OCI-LY7 (cell line): ENCODE results near the gene MPLKIP. TPM values are rescaled to one million over a fixed set of nuclear protein-coding genes. Genes with fewer than 3 reads are reported as not detected.

Experiments
- BruUV-seq: library from RNA; stranded (reverse); fragments of 400-500 nt; replicated peaks from 2 replicates; lab custom pipeline; 2021; lab: Mats Ljungman, UMichigan
- CTCF ChIA-PET: fragments of 300-600 bp; sonication (Branson Sonifier 250); formaldehyde crosslinking; loops from one replicate; lab custom pipeline; 2022; ENCODE audit warnings: antibody characterized with exemption; ENCODE audit not compliant: unreplicated experiment; lab: Charles Lee
- POLR2A ChIA-PET: fragments of 300-600 bp; sonication (Branson Sonifier 250); formaldehyde crosslinking; loops from one replicate; lab custom pipeline; 2022; ENCODE audit warnings: antibody characterized with exemption; lab: Charles Lee
- DNase-seq: peaks from one replicate; pipeline ENCODE4 v3.0.0-alpha.2; 2015; ENCODE audit warnings: low spot score
- H2AFZ ChIP-seq: fragments of 200-600 bp; sonication (generic), shearing (Covaris generic); 2 replicates; pipeline ENCODE4 v1.6.1; 2014; ENCODE audit warnings: mild to moderate bottlenecking, antibody characterized with exemption, low read length, moderate library complexity
- H3K27ac ChIP-seq: fragments of 200-600 bp; sonication (generic); 2 replicates; pipeline ENCODE4 v1.5.1; 2014; ENCODE audit warnings: mixed run types, low read depth, mild to moderate bottlenecking, moderate library complexity, low read length, inconsistent platforms; ENCODE audit not compliant: poor library complexity, severe bottlenecking
- H3K36me3 ChIP-seq: fragments of 200-600 bp; sonication (generic); 2 replicates; pipeline ENCODE4 v1.6.1; 2014; ENCODE audit warnings: mild to moderate bottlenecking, antibody characterized with exemption, low read length, moderate library complexity, mixed read lengths; ENCODE audit not compliant: insufficient read depth
- H3K4me1 ChIP-seq: fragments of 200-600 bp; sonication (generic); 2 replicates; pipeline ENCODE4 v1.5.1; 2014; ENCODE audit warnings: mild to moderate bottlenecking, low read length; ENCODE audit not compliant: insufficient read depth, poor library complexity, severe bottlenecking
- H3K4me2 ChIP-seq: fragments of 200-600 bp; sonication (generic); 2 replicates; pipeline ENCODE4 v1.6.1; 2014; ENCODE audit warnings: mild to moderate bottlenecking, low read length
- H3K4me3 ChIP-seq: fragments of 200-600 bp; sonication (generic); 2 replicates; pipeline ENCODE4 v1.5.1; 2014; ENCODE audit warnings: mild to moderate bottlenecking, low read depth, low read length; ENCODE audit not compliant: poor library complexity, severe bottlenecking
- H3K79me2 ChIP-seq: fragments of 200-600 bp; sonication (generic); 2 replicates; pipeline ENCODE4 v1.6.1; 2016; ENCODE audit warnings: low read depth, mild to moderate bottlenecking, low read length, moderate library complexity, mixed read lengths; ENCODE audit not compliant: insufficient read depth
- H3K9me2 ChIP-seq: fragments of 200-600 bp; sonication (generic); 2 replicates; pipeline ENCODE4 v1.6.1; 2016; ENCODE audit warnings: mild to moderate bottlenecking, low read length, mixed read lengths; ENCODE audit not compliant: insufficient read depth
- H3K9me3 ChIP-seq: fragments of 200-600 bp; sonication (generic); 2 replicates; pipeline ENCODE4 v1.6.1; 2014; ENCODE audit warnings: mild to moderate bottlenecking, mixed run types, low read length, mixed read lengths
- H4K20me1 ChIP-seq: fragments of 200-600 bp; sonication (generic); 2 replicates; pipeline ENCODE4 v1.6.1; 2014; ENCODE audit warnings: mild to moderate bottlenecking, antibody characterized with exemption, low read length, moderate library complexity, mixed read lengths; ENCODE audit not compliant: insufficient read depth
- CTCF ChIP-seq: fragments of 200-600 bp; sonication (generic); conservative IDR thresholded peaks from 2 replicates; pipeline ENCODE4 v1.5.1; 2014; ENCODE audit warnings: mild to moderate bottlenecking, antibody characterized with exemption, low read length, moderate library complexity, mixed read lengths
- EZH2phosphoT487 ChIP-seq: fragments of 200-600 bp; sonication (generic); IDR thresholded peaks from 2 replicates; pipeline ENCODE4 v1.6.1; 2018; ENCODE audit warnings: low read depth, borderline replicate concordance, mild to moderate bottlenecking, mixed run types, antibody characterized with exemption, low read length, moderate library complexity, mixed read lengths
- intact Hi-C: fragments of 100-400 bp; cut with micrococcal nuclease; formaldehyde crosslinking; loops from one replicate; pipeline ENCODE4 v1.10.0; 2022; ENCODE audit not compliant: unreplicated experiment
- total RNA-seq, 2 experiments: library from RNA; depleted of rRNA in 1 of 2; stranded (reverse); fragments of >200 nt in 1 of 2; shearing (Covaris generic) in 1 of 2; gene quantifications; 2 replicates each; pipeline ENCODE4 v1.2.3, GENCODE V29; 2014 to 2022

The MPLKIP gene
- total RNA-seq, 2 experiments from 2014 or later: 44.1 to 46.3 TPM

- H4K20me1 ChIP-seq: 0 out of 2 replicates have a peak, but pooled peaks cover 4% of the 10 kb centered on the region
- intact Hi-C loops: no loop called here
- CTCF ChIA-PET: no interaction called here
- H3K4me1 ChIP-seq: no peaks in the 10 kb centered on the region
- no TSS peak for BruUV-seq
- no peak overlapping the region for H3K27ac ChIP-seq
- POLR2A ChIA-PET: interaction anchor here (0.7 kb wide), 1 partner anchor 1010 kb away, joined by 3 read pairs; no protein-coding TSS in a partner anchor
- no peaks in the 10 kb centered on the region for H3K9me2 ChIP-seq
- no peaks in the 10 kb centered on the region for H3K79me2 ChIP-seq
- H2AFZ ChIP-seq: no peak overlapping the region
- H3K9me3 ChIP-seq: no peaks in the 10 kb centered on the region
- DNase-seq: no peak
- H3K4me2 ChIP-seq: no peak overlapping the region
- peaks cover 70% of the 10 kb centered on the region for H3K36me3 ChIP-seq
- TF ChIP-seq CTCF (no peak), EZH2phosphoT487 (no peak)
- H3K4me3 ChIP-seq: no peak overlapping the region
Measured at GRCh38 chr7:40095695-40096327, 38.6 kb downstream of the MPLKIP start.

- CTCF ChIA-PET: no interaction called here
- Histone ChIP-seq H3K4me2 (no peak overlapping the region), H4K20me1 (0 out of 2 replicates have a peak, but pooled peaks cover 4% of the 10 kb centered on the region), H2AFZ (no peak overlapping the region), H3K9me3 (no peaks in the 10 kb centered on the region), H3K79me2 (no peaks in the 10 kb centered on the region), H3K4me3 (no peak overlapping the region), H3K36me3 (peaks cover 74% of the 10 kb centered on the region), H3K4me1 (no peaks in the 10 kb centered on the region), H3K27ac (no peak overlapping the region), H3K9me2 (no peaks in the 10 kb centered on the region)
- POLR2A ChIA-PET: interaction anchor here (0.7 kb wide), 1 partner anchor 1011 kb away, joined by 3 read pairs; no protein-coding TSS in a partner anchor
- DNase-seq: no peak
- TF ChIP-seq EZH2phosphoT487: no peak
- no peak for TF ChIP-seq CTCF
- BruUV-seq: TSS peak; percentile 50
- intact Hi-C loops: no loop called here
Measured at GRCh38 chr7:40095230-40095629, 39.2 kb downstream of the MPLKIP start.

GRCh38 chr7:40093631-40094350 lies 40.6 kb downstream of the MPLKIP start:
- Histone ChIP-seq H2AFZ (no peak overlapping the region), H3K79me2 (no peaks in the 10 kb centered on the region), H3K9me3 (no peaks in the 10 kb centered on the region), H3K27ac (no peak overlapping the region), H3K4me2 (no peak overlapping the region), H4K20me1 (0 out of 2 replicates have a peak, but pooled peaks cover 4% of the 10 kb centered on the region), H3K36me3 (peaks cover 87% of the 10 kb centered on the region), H3K9me2 (no peaks in the 10 kb centered on the region), H3K4me3 (no peak overlapping the region), H3K4me1 (no peaks in the 10 kb centered on the region)
- TF ChIP-seq CTCF: no peak
- ChIA-PET POLR2A (no interaction called here), CTCF (no interaction called here)
- no peak for DNase-seq
- intact Hi-C loops: no loop called here
- no TSS peak for BruUV-seq
